GM23338 (cell line): ENCODE data around the gene CSNK1G1. TPM values are rescaled to one million over a fixed set of nuclear protein-coding genes. Genes with fewer than 3 reads are reported as not detected.

Source experiments
- ATAC-seq: fragments of 200-7000 bp; cut with Tn5 transposase; 3 replicates; pipeline ENCODE4 v1.9.1; 2020
- DNase-seq: peaks from one replicate; pipeline ENCODE4 v3.0.0-alpha.2; 2015; ENCODE audit warnings: low spot score
- H2AFZ ChIP-seq: fragments of 200-600 bp; sonication (generic); 2 replicates; pipeline ENCODE4 v1.8.0; 2016; ENCODE audit warnings: antibody characterized with exemption, mild to moderate bottlenecking, moderate library complexity
- H3F3A ChIP-seq: fragments of 200-600 bp; sonication (generic); replicated peaks from 2 replicates; pipeline ENCODE4 v1.8.0; 2017; ENCODE audit warnings: antibody characterized with exemption, mixed run types, low read depth
- H3K27ac ChIP-seq: fragments of 200-600 bp; sonication (generic); 2 replicates; pipeline ENCODE4 v1.6.1; 2016; ENCODE audit warnings: low read depth
- H3K27me3 ChIP-seq: fragments of 200-600 bp; sonication (generic); 2 replicates; pipeline ENCODE4 v1.8.0; 2016; ENCODE audit warnings: mild to moderate bottlenecking, mixed run types, moderate library complexity; ENCODE audit not compliant: insufficient read depth
- H3K36me3 ChIP-seq: fragments of 200-600 bp; sonication (generic); 2 replicates; pipeline ENCODE4 v1.8.0; 2016; ENCODE audit warnings: mild to moderate bottlenecking; ENCODE audit not compliant: insufficient read depth
- H3K4me1 ChIP-seq: fragments of 200-600 bp; sonication (generic); 2 replicates; pipeline ENCODE4 v1.8.0; 2016; ENCODE audit warnings: mild to moderate bottlenecking, moderate library complexity; ENCODE audit not compliant: insufficient read depth
- H3K4me2 ChIP-seq: fragments of 200-600 bp; sonication (generic); 2 replicates; pipeline ENCODE4 v1.7.1; 2017; ENCODE audit warnings: mixed run types
- H3K4me3 ChIP-seq: fragments of 200-600 bp; sonication (generic); 2 replicates; pipeline ENCODE4 v1.6.1; 2016; ENCODE audit warnings: mixed run types
- H3K79me2 ChIP-seq: fragments of 200-600 bp; sonication (generic); replicated peaks from 2 replicates; pipeline ENCODE4 v1.8.0; 2017; ENCODE audit warnings: mild to moderate bottlenecking; ENCODE audit not compliant: insufficient read depth
- H3K9me2 ChIP-seq: fragments of 200-600 bp; sonication (generic); 2 replicates; pipeline ENCODE4 v1.8.0; 2017; ENCODE audit not compliant: insufficient read depth
- H4K20me1 ChIP-seq: fragments of 200-600 bp; sonication (generic); replicated peaks from 2 replicates; pipeline ENCODE4 v1.8.0; 2017; ENCODE audit warnings: mild to moderate bottlenecking; ENCODE audit not compliant: insufficient read depth
- H3K27ac Mint-ChIP-seq: 2 replicates; pipeline ENCODE4 v1.8.0; 2020; ENCODE audit warnings: inconsistent platforms, mild to moderate bottlenecking, moderate library complexity, mixed read lengths
- H3K27me3 Mint-ChIP-seq: 3 replicates; pipeline ENCODE4 v1.8.0; 2022; ENCODE audit warnings: low read depth, mild to moderate bottlenecking, moderate library complexity, mixed read lengths, inconsistent platforms; ENCODE audit not compliant: insufficient read depth, poor library complexity
- H3K36me3 Mint-ChIP-seq: 3 replicates; pipeline ENCODE4 v1.8.0; 2021; ENCODE audit warnings: low read depth, mild to moderate bottlenecking, inconsistent platforms, moderate library complexity, mixed read lengths
- H3K4me1 Mint-ChIP-seq: 3 replicates; pipeline ENCODE4 v1.8.0; 2020; ENCODE audit warnings: mild to moderate bottlenecking, inconsistent platforms, mixed read lengths
- H3K4me3 Mint-ChIP-seq: 3 replicates; pipeline ENCODE4 v1.8.0; 2021; ENCODE audit warnings: moderate library complexity, mild to moderate bottlenecking, inconsistent platforms, mixed read lengths
- H3K9me3 Mint-ChIP-seq: 3 replicates; pipeline ENCODE4 v1.8.0; 2020; ENCODE audit warnings: moderate library complexity, mild to moderate bottlenecking, inconsistent platforms, mixed read lengths
- CREB1 ChIP-seq: fragments of 250-450 bp; sonication (Bioruptor Pico); IDR thresholded peaks from 2 replicates; pipeline ENCODE4 v1.5.0; 2020; ENCODE audit warnings: low read depth, mild to moderate bottlenecking, moderate library complexity
- EZH2 ChIP-seq: fragments of 200-600 bp; sonication (generic); IDR thresholded peaks from one replicate; pipeline ENCODE4 v1.8.0; 2017; ENCODE audit warnings: antibody characterized with exemption, mild to moderate bottlenecking, low read depth; ENCODE audit not compliant: unreplicated experiment
- EZH2phosphoT487 ChIP-seq: fragments of 200-600 bp; sonication (generic); IDR thresholded peaks from one replicate; pipeline ENCODE4 v1.8.1; 2018; ENCODE audit warnings: antibody characterized with exemption; ENCODE audit not compliant: unreplicated experiment
- JUNB ChIP-seq: IDR thresholded peaks from one replicate; pipeline ENCODE4 v1.6.1; 2016; ENCODE audit warnings: antibody characterized with exemption; ENCODE audit not compliant: unreplicated experiment
- NANOG ChIP-seq: IDR thresholded peaks from 2 replicates; pipeline ENCODE4 v1.6.1; 2016; ENCODE audit warnings: antibody characterized with exemption, borderline replicate concordance
- POLR2AphosphoS5 ChIP-seq: IDR thresholded peaks from 2 replicates; pipeline ENCODE4 v1.6.1; 2016; ENCODE audit warnings: antibody characterized with exemption, low read depth
- STAT1 ChIP-seq: IDR thresholded peaks from one replicate; pipeline ENCODE4 v1.6.1; 2016; ENCODE audit warnings: antibody characterized with exemption; ENCODE audit not compliant: unreplicated experiment
- ZNF114 ChIP-seq: fragments of 250-450 bp; sonication (Bioruptor Pico); IDR thresholded peaks from 2 replicates; pipeline ENCODE4 v1.5.0; 2020; ENCODE audit warnings: mild to moderate bottlenecking, moderate library complexity
- ZNF331 ChIP-seq: fragments of 250-450 bp; sonication (Bioruptor Pico); IDR thresholded peaks from 2 replicates; pipeline ENCODE4 v1.5.0; 2020; ENCODE audit warnings: low read depth, mild to moderate bottlenecking, moderate library complexity
- polyA plus RNA-seq: library from polyadenylated mRNA; unstranded; fragments of >200 nt; fragmentation: Nextera tagmentation; extraction: Ambion mirVana; gene quantifications from 2 replicates; pipeline ENCODE4 v1.2.1, GENCODE V29; 2016
- total RNA-seq: library from RNA; depleted of rRNA; stranded (reverse); fragments of >200 nt; shearing (Covaris generic); gene quantifications from 2 replicates; pipeline ENCODE4 v1.2.3, GENCODE V29; 2014
- TF ChIP-seq, protein P1 (sequence below): fragments of 250-450 bp; sonication (Bioruptor Pico); IDR thresholded peaks from 2 replicates; pipeline ENCODE4 v1.5.0; 2020; ENCODE audit warnings: mild to moderate bottlenecking, moderate library complexity
- TF ChIP-seq, protein P2 (sequence below), 2 experiments: fragments of 200-600 bp in 1 of 2; sonication (generic) in 1 of 2; conservative IDR thresholded peaks; 2 replicates each; pipeline versions ENCODE4 v1.5.1 to v1.6.1; 2016 to 2017; ENCODE audit warnings: antibody characterized with exemption in 2 of 2, low read depth in 2 of 2, mild to moderate bottlenecking in 2 of 2, moderate library complexity in 1 of 2
- TF ChIP-seq, protein P3 (sequence below): IDR thresholded peaks from one replicate; pipeline ENCODE4 v1.6.1; 2018; ENCODE audit warnings: antibody characterized with exemption; ENCODE audit not compliant: unreplicated experiment
- TF ChIP-seq, protein P4 (sequence below): IDR thresholded peaks from 2 replicates; pipeline ENCODE4 v1.6.1; 2016; ENCODE audit warnings: antibody characterized with exemption

CSNK1G1 gene
- total and polyA plus RNA-seq, 2 experiments from 2014 or later = 9.3 to 13.4 TPM

DNA sequence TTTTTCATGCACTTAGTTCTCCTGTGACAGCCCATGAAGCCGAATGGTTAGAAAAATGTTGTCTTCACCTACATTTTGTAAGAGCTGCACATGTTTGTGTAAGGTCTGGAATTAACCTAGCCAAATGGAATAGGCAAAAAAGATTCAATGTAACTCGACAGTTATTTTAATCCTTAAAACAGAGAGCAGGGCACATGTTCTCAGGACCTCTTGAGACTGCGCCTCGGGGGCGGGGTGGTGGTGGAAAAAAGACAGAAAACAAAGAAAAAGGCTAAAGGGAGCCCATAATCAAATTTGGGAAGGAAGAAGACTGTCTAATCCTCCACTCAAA lies 702 bp upstream of the CSNK1G1 start:
- Histone ChIP-seq H2AFZ (peak overlapping the region; percentile 12; the same call in 1 of the 2 replicates), H3K27ac (peak overlapping the region; percentile 39; the same call in 1 of the 2 replicates), H3K27me3 (no peaks in the 10 kb centered on the region)

More for the DNA sequence above, 702 bp upstream of the CSNK1G1 start:
- Mint-ChIP-seq H3K36me3 (peaks cover 7% of the 10 kb centered on the region), H3K27ac (no peak overlapping the region), H3K9me3 (no peaks in the 10 kb centered on the region), H3K27me3 (peaks cover 5% of the 10 kb centered on the region), H3K4me3 (peak overlapping the region; percentile 82), H3K4me1 (peaks cover 10% of the 10 kb centered on the region)
- ATAC-seq (no peak), DNase-seq (no peak)
- Histone ChIP-seq H3K9me2 (no peaks in the 10 kb centered on the region), H3K79me2 (peaks cover 37% of the 10 kb centered on the region), H3K4me3 (peak overlapping the region; percentile 80), H3K4me1 (peaks cover 8% of the 10 kb centered on the region), H3F3A (peaks cover 7% of the 10 kb centered on the region; the same call in 1 of the 2 replicates), H3K36me3 (no peaks in the 10 kb centered on the region), H3K4me2 (peak overlapping the region; percentile 68), H4K20me1 (no peaks in the 10 kb centered on the region)
- TF ChIP-seq ZNF114 (CRISPR knock-in tag) (no peak), JUNB (no peak), ZNF331 (CRISPR knock-in tag) (no peak), EZH2phosphoT487 (no peak), NANOG (no peak), EZH2 (no peak), POLR2AphosphoS5 (no peak), STAT1 (no peak), CREB1 (CRISPR knock-in tag) (no peak)
- TF ChIP-seq, protein P1, sequence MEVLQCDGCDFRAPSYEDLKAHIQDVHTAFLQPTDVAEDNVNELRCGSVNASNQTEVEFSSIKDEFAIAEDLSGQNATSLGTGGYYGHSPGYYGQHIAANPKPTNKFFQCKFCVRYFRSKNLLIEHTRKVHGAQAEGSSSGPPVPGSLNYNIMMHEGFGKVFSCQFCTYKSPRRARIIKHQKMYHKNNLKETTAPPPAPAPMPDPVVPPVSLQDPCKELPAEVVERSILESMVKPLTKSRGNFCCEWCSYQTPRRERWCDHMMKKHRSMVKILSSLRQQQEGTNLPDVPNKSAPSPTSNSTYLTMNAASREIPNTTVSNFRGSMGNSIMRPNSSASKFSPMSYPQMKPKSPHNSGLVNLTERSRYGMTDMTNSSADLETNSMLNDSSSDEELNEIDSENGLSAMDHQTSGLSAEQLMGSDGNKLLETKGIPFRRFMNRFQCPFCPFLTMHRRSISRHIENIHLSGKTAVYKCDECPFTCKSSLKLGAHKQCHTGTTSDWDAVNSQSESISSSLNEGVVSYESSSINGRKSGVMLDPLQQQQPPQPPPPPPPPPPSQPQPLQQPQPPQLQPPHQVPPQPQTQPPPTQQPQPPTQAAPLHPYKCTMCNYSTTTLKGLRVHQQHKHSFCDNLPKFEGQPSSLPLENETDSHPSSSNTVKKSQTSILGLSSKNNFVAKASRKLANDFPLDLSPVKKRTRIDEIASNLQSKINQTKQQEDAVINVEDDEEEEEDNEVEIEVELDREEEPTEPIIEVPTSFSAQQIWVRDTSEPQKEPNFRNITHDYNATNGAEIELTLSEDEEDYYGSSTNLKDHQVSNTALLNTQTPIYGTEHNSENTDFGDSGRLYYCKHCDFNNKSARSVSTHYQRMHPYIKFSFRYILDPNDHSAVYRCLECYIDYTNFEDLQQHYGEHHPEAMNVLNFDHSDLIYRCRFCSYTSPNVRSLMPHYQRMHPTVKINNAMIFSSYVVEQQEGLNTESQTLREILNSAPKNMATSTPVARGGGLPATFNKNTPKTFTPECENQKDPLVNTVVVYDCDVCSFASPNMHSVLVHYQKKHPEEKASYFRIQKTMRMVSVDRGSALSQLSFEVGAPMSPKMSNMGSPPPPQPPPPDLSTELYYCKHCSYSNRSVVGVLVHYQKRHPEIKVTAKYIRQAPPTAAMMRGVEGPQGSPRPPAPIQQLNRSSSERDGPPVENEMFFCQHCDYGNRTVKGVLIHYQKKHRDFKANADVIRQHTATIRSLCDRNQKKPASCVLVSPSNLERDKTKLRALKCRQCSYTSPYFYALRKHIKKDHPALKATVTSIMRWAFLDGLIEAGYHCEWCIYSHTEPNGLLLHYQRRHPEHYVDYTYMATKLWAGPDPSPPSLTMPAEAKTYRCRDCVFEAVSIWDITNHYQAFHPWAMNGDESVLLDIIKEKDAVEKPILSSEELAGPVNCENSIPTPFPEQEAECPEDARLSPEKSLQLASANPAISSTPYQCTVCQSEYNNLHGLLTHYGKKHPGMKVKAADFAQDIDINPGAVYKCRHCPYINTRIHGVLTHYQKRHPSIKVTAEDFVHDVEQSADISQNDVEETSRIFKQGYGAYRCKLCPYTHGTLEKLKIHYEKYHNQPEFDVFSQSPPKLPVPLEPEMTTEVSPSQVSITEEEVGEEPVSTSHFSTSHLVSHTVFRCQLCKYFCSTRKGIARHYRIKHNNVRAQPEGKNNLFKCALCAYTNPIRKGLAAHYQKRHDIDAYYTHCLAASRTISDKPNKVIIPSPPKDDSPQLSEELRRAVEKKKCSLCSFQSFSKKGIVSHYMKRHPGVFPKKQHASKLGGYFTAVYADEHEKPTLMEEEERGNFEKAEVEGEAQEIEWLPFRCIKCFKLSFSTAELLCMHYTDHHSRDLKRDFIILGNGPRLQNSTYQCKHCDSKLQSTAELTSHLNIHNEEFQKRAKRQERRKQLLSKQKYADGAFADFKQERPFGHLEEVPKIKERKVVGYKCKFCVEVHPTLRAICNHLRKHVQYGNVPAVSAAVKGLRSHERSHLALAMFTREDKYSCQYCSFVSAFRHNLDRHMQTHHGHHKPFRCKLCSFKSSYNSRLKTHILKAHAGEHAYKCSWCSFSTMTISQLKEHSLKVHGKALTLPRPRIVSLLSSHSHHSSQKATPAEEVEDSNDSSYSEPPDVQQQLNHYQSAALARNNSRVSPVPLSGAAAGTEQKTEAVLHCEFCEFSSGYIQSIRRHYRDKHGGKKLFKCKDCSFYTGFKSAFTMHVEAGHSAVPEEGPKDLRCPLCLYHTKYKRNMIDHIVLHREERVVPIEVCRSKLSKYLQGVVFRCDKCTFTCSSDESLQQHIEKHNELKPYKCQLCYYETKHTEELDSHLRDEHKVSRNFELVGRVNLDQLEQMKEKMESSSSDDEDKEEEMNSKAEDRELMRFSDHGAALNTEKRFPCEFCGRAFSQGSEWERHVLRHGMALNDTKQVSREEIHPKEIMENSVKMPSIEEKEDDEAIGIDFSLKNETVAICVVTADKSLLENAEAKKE (CRISPR knock-in tag) = no peak
- TF ChIP-seq, protein P2, sequence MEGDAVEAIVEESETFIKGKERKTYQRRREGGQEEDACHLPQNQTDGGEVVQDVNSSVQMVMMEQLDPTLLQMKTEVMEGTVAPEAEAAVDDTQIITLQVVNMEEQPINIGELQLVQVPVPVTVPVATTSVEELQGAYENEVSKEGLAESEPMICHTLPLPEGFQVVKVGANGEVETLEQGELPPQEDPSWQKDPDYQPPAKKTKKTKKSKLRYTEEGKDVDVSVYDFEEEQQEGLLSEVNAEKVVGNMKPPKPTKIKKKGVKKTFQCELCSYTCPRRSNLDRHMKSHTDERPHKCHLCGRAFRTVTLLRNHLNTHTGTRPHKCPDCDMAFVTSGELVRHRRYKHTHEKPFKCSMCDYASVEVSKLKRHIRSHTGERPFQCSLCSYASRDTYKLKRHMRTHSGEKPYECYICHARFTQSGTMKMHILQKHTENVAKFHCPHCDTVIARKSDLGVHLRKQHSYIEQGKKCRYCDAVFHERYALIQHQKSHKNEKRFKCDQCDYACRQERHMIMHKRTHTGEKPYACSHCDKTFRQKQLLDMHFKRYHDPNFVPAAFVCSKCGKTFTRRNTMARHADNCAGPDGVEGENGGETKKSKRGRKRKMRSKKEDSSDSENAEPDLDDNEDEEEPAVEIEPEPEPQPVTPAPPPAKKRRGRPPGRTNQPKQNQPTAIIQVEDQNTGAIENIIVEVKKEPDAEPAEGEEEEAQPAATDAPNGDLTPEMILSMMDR (conservative IDR thresholded peaks at IDR 0.05; ENCODE audit: low read depth in 2 of 2) = no peak
- TF ChIP-seq, protein P3, sequence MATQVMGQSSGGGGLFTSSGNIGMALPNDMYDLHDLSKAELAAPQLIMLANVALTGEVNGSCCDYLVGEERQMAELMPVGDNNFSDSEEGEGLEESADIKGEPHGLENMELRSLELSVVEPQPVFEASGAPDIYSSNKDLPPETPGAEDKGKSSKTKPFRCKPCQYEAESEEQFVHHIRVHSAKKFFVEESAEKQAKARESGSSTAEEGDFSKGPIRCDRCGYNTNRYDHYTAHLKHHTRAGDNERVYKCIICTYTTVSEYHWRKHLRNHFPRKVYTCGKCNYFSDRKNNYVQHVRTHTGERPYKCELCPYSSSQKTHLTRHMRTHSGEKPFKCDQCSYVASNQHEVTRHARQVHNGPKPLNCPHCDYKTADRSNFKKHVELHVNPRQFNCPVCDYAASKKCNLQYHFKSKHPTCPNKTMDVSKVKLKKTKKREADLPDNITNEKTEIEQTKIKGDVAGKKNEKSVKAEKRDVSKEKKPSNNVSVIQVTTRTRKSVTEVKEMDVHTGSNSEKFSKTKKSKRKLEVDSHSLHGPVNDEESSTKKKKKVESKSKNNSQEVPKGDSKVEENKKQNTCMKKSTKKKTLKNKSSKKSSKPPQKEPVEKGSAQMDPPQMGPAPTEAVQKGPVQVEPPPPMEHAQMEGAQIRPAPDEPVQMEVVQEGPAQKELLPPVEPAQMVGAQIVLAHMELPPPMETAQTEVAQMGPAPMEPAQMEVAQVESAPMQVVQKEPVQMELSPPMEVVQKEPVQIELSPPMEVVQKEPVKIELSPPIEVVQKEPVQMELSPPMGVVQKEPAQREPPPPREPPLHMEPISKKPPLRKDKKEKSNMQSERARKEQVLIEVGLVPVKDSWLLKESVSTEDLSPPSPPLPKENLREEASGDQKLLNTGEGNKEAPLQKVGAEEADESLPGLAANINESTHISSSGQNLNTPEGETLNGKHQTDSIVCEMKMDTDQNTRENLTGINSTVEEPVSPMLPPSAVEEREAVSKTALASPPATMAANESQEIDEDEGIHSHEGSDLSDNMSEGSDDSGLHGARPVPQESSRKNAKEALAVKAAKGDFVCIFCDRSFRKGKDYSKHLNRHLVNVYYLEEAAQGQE = no peak
- TF ChIP-seq, protein P4, sequence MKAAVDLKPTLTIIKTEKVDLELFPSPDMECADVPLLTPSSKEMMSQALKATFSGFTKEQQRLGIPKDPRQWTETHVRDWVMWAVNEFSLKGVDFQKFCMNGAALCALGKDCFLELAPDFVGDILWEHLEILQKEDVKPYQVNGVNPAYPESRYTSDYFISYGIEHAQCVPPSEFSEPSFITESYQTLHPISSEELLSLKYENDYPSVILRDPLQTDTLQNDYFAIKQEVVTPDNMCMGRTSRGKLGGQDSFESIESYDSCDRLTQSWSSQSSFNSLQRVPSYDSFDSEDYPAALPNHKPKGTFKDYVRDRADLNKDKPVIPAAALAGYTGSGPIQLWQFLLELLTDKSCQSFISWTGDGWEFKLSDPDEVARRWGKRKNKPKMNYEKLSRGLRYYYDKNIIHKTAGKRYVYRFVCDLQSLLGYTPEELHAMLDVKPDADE = no peak
